ENCODE results near the gene MAGI2. TPM values are rescaled to one million over a fixed set of nuclear protein-coding genes. Genes with fewer than 3 reads are reported as not detected.
"Not testable (repeated sequence)": the region's sequence is repeated elsewhere in the genome, so short reads cannot be mapped to it uniquely, and the experiment has no call there.

Gene MAGI2
- total RNA-seq, 6 experiments from 2014 or later: 1.2 to 4.0 (median 2.4) TPM

DNA sequence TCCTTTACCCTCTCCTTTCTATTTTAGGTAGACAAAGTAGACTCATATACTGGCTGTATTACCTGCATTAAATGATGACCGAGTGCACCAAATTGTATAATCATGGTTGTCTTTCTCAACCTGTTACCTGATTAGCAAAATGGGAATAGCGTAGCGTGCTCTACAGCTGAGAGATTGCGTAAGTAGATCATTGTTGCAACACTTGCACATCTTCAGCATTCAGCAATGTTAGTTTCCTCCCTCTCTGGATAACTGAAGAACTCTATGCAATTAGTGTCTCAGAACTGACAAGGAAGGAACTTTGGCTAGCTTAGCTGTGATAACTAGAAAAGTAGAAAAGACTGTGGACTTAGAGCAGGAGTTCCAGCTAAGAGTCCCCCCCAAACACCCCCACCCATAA lies 867.5 kb downstream of the MAGI2 start:
- Histone ChIP-seq H3K27ac (no peak overlapping the region), H3K4me1 (no peaks in the 10 kb centered on the region), H3K27me3 (no peaks in the 10 kb centered on the region), H3K36me3 (no peaks in the 10 kb centered on the region), H3K4me3 (no peak overlapping the region), H3K9me3 (no peaks in the 10 kb centered on the region)
- TF ChIP-seq POLR2A (IDR thresholded peaks at IDR 0.05): no peak
- TF ChIP-seq, protein P1, sequence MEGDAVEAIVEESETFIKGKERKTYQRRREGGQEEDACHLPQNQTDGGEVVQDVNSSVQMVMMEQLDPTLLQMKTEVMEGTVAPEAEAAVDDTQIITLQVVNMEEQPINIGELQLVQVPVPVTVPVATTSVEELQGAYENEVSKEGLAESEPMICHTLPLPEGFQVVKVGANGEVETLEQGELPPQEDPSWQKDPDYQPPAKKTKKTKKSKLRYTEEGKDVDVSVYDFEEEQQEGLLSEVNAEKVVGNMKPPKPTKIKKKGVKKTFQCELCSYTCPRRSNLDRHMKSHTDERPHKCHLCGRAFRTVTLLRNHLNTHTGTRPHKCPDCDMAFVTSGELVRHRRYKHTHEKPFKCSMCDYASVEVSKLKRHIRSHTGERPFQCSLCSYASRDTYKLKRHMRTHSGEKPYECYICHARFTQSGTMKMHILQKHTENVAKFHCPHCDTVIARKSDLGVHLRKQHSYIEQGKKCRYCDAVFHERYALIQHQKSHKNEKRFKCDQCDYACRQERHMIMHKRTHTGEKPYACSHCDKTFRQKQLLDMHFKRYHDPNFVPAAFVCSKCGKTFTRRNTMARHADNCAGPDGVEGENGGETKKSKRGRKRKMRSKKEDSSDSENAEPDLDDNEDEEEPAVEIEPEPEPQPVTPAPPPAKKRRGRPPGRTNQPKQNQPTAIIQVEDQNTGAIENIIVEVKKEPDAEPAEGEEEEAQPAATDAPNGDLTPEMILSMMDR (IDR thresholded peaks at IDR 0.05): no peak
- no peak for ATAC-seq
- 41% methylated on average over 4 of the region's 4 CpGs for WGBS (ENCODE audit: insufficient coverage, low coverage, low lambda C conversion rate, missing lambda C conversion rate)
- no peak for DNase-seq
- intact Hi-C loops (cut with DNase I): no loop called here

DNA sequence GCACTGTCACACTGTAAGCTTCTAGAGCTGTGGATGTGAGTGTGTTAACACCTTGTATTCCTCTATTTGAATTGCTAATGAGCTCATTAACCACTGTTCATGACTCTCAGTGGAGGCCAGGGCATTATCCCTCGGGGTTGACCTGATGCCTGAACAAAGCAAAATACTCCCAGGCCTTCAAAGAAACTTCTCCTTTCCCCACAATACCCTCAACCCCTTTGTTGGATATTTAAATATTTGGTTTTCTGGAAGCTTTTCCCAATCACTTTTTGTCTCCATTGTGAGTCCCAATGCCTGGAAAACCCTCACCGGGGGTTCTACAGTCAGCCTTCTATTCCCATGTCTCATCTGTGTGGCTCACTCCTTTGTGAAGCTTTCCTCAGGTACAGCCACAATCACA lies 874.8 kb downstream of the MAGI2 start:
- H3K4me3 ChIP-seq: no peak overlapping the region
- DNase-seq (no peak), ATAC-seq (no peak)
- no peaks in the 10 kb centered on the region for H3K9me3 ChIP-seq
- TF ChIP-seq POLR2A (IDR thresholded peaks at IDR 0.05): no peak
- TF ChIP-seq, protein P1 (IDR thresholded peaks at IDR 0.05): no peak
- WGBS (ENCODE audit: insufficient coverage, low coverage, low lambda C conversion rate, missing lambda C conversion rate): 16% methylated on average over 2 of the region's 2 CpGs
- no peaks in the 10 kb centered on the region for H3K27me3 ChIP-seq
- no peaks in the 10 kb centered on the region for H3K4me1 ChIP-seq
- no peak overlapping the region for H3K27ac ChIP-seq
- no peaks in the 10 kb centered on the region for H3K36me3 ChIP-seq
- intact Hi-C loops (cut with DNase I): no loop called here

DNA sequence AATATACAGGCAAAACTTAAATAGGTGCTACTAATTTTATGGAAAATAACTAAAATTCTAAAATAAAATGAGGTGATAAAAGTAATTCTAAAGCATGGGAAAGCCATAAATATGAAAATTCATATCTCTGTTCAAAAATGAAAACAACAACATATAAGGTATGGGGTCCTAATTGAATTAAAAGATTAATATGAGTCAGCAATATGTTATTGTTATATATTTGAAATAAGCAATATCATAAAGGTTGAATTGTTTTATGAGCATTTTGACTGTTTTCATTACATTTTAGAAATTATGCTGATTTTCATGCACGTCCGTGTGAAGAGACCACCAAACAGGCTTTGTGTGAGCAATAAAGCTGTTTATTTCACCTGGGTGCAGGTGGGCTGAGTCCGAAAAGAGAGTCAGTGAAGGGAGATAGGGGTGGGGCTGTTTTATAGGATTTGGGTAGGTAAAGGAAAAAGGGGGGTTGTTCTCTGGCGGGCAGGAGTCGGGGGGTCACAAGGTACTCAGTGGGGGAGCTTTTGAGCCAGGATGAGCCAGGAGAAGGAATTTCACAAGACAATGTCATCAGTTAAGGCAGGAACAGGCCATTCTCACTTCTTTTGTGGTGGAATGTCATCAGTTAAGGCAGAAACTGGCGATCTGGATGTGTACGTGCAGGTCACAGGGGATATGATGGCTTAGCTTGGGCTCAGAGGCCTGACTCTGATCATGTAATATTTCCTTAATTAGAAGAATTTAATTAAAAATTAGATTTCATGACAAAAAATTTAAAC lies 876.1 kb downstream of the MAGI2 start:
- H3K4me3 ChIP-seq; DNase-seq; H3K36me3 ChIP-seq; ATAC-seq; H3K27ac ChIP-seq; intact Hi-C loops (cut with DNase I); H3K4me1 ChIP-seq; H3K27me3 ChIP-seq; H3K9me3 ChIP-seq: not testable (repeated sequence)
- 77% methylated on average over 6 of the region's 7 CpGs for WGBS (ENCODE audit: insufficient coverage, low coverage, low lambda C conversion rate, missing lambda C conversion rate)

DNA sequence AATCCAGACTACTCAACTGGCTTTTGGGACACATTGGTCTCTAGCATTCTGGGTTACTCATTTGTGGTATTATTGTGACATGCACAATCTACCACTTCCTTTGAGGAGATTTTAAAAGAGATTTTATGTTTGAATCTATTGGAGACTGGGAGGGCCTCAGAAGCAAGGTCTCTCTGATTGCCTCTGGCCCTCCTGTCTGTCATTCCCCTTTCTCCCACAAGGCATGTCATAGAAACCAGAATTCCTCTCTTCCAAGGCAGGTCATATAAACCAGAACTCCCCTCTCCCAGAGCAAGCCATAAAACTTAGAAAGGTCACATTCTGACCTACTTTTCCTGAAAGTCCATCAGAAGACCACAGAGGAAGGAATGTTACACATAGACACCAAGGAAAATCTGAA lies 877.2 kb downstream of the MAGI2 start:
- ATAC-seq (no peak), DNase-seq (no peak)
- Histone ChIP-seq H3K36me3 (no peaks in the 10 kb centered on the region), H3K27ac (no peak overlapping the region), H3K27me3 (no peaks in the 10 kb centered on the region), H3K4me1 (no peaks in the 10 kb centered on the region), H3K4me3 (no peak overlapping the region), H3K9me3 (no peaks in the 10 kb centered on the region)
- intact Hi-C loops (cut with DNase I): no loop called here
- no peak for TF ChIP-seq POLR2A (IDR thresholded peaks at IDR 0.05)
- TF ChIP-seq, protein P1 (IDR thresholded peaks at IDR 0.05): no peak

DNA sequence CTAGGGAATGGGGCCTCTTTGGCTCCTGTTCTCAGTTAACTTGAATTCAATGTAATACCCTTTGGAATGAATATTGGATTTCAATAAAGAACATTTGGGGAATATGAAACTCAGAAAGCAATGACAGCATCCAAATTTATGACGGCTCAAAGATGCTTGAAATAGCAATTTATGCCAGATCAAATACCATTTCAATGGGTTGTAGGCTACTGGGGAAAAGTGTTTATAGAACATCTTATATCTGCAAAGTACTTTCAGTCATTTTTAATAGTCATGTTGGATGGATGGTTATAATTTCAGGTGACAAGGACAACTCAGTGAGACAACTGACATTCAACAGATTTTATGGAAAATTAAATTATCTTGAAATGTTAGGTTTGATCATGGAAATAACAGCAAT lies 882.2 kb downstream of the MAGI2 start:
- Histone ChIP-seq H3K4me3 (no peak overlapping the region), H3K9me3 (no peaks in the 10 kb centered on the region), H3K36me3 (no peaks in the 10 kb centered on the region), H3K4me1 (no peaks in the 10 kb centered on the region), H3K27ac (no peak overlapping the region), H3K27me3 (no peaks in the 10 kb centered on the region)
- ATAC-seq (no peak), DNase-seq (no peak)
- intact Hi-C loops (cut with DNase I): no loop called here
- WGBS (ENCODE audit: insufficient coverage, low coverage, low lambda C conversion rate, missing lambda C conversion rate): 82% methylated on average over 1 of the region's 1 CpG
- TF ChIP-seq, protein P1 (IDR thresholded peaks at IDR 0.05): no peak
- no peak for TF ChIP-seq POLR2A (IDR thresholded peaks at IDR 0.05)
